CMK (cell line): ENCODE measurements around the gene ALX4.

Source experiments
- DNase-seq: peaks from one replicate; pipeline ENCODE4 v3.0.0-alpha.2; 2010; ENCODE audit warnings: low read depth

Gene ALX4

DNA sequence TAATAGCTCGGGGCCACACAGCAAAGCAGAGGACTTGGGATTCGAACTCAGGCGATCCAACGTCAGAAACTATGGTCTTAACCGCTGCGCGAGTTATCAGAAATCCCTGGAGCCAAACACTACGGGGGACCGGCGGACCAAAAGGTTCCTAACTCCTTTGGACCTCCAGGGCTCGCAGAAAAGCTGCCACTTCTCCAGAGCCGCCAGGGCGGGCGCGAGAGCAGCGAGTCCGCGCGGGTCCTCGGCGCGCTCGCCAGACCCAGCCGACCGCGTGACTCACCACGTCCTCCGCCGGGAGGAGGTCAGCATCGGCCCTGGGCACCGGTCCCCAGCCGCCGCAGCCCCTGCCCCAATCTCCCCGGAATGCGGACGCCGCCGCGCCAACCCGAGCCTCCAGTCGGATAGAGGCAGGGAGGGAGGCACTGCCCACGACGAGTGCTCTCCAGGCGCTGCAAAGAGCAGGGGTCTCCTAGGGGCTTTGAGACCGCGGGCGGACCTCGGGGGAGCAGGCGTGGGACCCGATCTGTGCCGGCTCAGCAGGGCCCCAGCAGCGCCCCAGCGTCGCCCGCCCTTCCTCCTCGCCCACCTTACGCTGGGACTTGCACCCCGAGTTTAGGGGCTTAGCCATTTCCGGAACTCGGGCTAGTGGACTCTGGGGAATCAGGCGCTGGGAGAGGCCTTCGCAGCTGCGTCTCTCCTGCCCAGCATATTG lies 6.2 kb upstream of the ALX4 start:
- DNase-seq = no peak

DNA sequence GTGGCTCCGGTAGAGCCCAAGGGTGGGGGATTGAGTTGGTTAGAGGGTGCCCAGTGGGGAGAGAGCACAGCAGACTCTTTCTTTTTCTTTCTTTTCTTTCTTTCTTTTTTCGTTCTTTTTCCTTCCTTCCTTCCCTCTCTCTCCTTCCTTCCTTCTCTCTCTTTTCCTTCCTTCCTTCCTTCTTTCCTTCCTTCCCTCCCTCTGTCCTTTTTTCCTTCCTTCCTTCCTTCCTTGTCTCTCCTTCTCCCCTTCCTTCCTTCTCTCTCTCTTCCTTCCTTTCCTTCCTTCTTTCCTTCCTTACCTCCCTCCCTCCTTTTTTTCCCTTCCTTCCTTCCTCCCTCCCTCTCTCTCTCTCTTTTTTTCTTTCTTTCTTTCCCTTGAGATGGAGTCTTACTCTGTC lies 4.8 kb upstream of the ALX4 start:
- no peak for DNase-seq

GRCh38 chr11:44313761-44314489 lies 4.0 kb upstream of the ALX4 start:
- no peak for DNase-seq

GRCh38 chr11:44312876-44313275 lies 2.9 kb upstream of the ALX4 start:
- DNase-seq = no peak

DNA sequence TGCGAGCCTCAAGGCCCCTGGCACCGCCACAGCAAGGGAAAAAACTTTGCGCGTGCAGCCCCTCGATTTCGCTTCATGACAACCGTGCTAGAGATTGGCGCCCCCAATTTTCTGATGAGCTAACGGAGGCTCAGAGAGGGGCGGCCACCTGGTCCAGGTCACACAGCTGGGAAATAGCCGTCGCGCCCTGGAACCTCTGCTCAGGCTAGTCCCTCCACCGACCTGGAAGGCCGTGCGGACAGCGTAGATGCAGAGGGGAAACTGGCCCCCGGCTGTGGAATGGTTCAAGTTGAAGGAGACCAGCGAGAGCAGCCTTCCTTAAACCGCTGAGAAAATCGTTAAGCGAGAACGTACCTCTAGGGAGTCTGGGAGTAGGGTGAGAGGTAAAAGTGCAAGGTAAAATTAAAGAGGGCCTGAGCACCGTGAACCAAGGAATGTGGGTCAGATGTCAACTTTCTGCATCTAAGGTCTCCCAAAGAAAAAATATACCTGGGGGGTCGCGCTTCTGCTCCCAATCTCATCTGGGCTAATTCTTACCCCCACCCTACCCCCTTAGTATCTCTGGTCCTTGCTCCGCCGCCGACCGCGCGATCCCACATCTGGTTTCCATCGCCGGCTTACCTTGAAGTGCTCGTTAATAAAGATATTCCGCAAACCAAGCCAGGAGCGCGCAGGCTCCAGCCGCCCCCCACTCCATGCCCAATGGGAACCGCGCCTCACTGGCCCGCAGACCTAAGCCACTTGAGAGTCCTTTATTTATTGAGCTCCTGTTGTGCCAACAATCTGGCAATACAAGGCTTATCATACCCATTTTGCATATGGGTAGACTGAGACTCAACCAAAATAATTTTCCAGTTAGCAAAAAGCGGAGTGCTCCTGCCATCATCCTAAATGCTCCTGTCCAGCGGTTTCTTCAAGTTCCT lies 1.7 kb upstream of the ALX4 start:
- no peak for DNase-seq

- no peak for DNase-seq
These were observed 729 bp upstream of the ALX4 start for GRCh38 chr11:44310463-44311272.

DNA sequence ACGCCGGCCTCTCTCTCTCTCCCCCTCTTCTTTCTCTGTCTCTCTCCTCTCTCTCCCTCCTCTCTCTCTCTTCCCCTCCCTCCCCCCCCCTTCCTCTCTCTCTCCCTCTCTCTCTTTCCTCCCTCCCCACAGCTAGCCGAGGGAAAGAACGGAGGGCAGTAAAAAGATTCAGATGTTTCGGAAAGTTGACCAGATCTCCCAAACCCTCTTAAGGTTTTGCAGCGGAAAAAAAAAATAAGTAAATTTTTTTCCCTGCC lies 195 bp upstream of the ALX4 start:
- no peak for DNase-seq

DNA sequence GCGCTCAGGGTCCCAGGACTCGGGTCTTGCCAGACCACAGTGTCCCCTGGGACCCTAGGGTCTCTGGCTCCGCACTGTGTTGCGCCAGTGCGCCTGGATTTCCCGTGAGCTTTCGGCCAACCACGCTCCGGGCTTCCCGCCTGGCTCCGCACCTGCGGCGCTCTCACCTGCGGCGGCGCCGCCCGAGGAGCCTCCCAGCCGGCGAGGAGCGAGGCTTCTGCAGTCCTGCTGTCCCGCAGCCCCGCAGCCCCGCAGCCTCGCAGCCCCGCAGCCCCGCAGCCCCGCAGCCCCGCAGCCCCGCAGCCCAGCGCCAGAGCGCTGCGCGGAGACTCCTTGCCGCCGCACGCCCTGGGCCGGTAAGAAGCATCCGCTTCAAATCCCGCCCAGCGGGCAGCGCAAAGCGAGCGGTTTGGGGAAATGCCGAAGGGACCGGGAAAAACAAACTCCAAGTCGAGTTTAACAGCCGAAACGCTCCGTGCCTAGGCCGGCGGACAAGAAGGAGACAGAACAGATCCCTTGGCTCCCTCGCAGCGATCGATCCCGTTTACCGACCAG lies 939 bp downstream of the ALX4 start:
- DNase-seq = no peak

DNA sequence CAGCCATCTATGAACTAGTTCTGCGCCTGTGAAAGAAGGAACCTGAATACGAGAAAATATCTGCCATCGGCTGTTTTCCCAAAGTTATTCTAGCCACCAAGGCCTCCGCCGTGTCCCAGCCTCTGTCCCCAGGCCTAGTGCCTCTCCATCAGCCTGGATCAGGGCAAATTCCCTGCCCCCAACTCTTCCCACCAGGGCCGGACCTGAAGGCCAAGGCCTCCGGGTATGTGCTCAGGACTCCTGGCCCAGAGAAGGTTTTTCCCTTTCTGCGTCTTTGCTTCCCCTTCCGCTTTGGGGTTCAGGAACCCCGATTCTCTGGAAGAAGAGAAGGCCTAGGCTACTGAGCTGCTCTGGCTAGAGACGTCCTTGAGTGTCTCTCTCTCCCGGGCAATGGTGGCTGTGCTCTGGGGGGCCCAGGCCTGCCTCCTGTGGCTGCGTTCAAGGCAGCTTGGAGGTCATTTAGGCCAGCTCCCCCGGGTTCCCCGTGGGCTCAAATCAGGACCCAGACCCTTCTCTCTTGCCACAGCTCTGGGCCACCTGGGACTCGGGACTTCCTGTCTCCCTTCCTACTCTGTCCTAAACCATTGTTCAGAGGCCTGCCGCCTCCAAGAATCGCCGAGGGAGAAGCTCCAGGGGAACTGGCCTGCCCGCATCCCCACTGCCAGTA lies 1.6 kb downstream of the ALX4 start:
- DNase-seq = no peak

DNA sequence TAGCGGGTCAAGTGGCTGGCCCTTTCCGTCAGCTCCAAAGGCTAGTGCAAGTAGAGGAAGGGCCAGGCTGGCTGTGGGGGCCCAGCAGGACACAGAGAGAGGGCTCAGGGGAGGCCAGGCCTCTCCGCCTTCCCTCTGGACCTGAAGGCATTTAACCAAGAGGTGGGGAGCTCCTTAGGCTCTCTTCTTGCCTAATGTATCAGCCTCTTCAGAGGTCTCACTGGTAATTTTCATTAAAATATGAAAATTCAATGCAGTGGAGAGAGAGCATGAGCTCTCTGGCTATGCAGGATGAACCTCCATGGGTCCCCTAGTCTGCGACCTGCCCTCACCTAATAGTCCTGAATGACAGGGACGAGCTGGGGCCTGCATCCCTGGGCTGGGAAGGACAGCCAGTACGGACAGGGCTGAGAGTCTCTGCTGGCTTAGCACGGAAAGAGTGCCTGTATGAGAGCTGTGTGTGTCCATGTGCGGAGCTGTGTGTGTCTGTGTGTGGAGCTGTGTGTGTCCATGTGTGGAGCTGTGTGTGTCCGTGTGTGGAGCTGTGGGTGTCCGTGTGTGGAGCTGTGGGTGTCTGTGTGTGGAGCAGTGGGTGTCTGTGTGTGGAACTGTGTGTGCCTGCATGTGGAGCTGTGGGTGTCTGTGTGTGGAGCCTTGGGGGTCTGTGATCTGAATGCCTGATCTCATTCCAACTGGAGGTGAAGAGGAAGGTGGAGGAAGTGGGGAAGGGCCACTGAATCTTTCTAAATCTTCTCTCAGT lies 2.4 kb downstream of the ALX4 start:
- no peak for DNase-seq

DNA sequence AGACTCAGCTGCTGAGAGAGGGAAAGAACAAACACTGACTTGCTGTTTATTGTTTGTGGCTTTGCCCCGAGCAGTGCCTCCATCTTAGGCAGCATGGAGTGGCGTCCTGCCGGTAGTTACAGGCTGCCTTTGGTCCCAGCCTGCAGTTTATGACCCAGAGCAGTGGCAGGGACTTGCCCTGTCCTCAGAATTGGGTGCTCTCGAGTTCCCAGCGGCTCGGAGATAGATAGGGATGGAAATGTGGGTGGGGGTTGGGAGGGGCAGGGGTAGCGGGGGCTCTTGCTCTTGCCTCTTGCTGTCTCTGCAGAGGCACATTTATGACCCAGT lies 3.1 kb downstream of the ALX4 start:
- no peak for DNase-seq

DNA sequence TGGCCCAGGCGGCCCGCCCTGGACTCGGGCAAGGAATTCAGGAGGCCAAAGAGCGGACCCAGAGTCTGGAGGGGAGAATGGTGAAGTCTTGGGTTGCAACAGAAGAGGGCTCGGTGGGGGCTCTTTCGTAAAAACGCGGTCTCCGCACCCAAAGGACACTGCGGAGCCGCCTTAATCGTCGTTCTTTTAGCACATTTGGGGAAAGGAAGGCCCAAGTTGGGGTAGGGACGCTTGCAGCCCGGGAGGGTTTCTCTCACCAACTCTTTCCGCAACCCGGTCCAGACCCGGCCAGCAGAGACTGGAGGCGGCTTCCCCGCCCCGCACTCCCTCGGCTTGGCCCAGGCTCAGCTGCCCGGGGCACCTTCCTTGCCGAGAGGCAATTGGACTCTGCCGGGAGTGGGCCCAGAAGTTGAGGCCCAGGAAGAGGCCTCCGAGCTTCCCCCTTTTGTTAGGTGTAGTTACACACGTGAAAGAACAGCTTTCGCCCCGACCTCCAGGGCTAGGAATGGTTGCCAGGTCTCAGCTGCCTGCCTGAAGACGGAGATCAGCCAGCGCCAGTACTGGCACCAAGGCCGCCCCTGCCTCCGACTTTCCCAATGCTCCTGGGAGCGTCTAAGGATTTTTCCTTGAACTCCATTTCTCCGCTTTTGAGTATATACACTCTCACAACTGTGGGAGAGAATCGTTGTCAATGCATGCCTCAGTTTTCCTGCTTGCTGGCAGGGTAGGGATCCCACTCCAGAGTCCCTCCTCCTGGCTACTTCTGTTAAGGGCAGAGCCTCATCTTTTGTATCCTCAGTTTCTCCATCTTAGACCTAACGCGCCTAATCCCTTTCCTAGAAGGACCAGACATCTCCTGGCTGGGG lies 3.7 kb downstream of the ALX4 start:
- no peak for DNase-seq

DNA sequence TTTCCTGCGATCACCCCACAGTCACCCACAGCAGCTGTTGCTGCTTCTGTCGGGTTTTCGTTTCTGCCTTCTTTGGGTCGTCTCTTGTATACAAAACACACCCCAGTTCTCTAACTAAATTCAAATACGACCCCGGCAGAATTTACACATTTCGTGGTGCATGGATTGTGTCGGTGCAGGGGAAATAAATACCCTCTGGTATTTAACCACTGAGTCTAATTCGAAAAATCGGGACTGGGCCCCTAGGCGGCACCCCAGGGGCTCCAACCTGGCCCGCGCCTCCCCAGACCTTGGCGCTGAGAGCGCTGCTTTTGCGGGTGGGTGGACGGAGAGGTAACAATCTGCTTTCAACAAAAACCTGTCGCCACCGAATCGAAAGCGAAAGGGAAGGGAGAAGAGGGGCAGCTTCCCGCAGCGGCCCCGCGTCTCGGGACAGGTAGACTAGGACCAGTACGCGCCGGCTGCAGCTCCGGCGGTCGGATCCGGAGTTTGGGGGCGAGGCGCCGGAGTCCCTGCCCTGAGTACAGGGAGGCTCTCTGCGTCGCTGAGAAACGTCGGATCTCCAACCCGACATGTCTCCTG lies 4.4 kb downstream of the ALX4 start:
- no peak for DNase-seq

- no peak for DNase-seq
These were observed 4.9 kb downstream of the ALX4 start for GRCh38 chr11:44305026-44305469.

GRCh38 chr11:44304091-44305025 lies 5.6 kb downstream of the ALX4 start:
- no peak for DNase-seq

DNA sequence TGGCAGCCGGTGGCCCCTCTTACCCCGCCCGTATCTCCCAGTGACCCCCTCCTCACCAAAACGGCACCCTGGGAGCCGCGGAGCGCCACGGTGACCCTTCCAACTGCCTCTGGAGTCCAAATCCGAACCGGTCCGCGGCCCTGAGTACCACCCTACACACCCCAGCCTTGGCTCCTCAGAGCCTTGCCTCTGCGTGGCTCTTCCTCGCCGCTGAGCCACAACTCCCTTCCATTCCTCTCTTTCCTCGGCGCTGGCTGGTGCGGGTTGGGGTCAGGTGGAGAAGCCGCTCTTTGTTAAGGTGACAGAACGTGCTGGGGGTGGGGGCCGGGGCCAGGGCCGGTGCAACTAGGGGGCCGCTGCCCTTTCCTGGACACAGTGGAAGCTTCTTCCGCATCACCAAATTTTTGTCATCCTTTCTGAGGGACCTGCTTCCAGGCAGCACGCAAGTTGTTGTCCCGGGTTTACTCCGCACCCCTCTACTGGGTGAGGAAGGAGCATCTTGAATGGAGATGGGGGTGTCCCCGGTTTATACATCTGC lies 6.5 kb downstream of the ALX4 start:
- no peak for DNase-seq

DNA sequence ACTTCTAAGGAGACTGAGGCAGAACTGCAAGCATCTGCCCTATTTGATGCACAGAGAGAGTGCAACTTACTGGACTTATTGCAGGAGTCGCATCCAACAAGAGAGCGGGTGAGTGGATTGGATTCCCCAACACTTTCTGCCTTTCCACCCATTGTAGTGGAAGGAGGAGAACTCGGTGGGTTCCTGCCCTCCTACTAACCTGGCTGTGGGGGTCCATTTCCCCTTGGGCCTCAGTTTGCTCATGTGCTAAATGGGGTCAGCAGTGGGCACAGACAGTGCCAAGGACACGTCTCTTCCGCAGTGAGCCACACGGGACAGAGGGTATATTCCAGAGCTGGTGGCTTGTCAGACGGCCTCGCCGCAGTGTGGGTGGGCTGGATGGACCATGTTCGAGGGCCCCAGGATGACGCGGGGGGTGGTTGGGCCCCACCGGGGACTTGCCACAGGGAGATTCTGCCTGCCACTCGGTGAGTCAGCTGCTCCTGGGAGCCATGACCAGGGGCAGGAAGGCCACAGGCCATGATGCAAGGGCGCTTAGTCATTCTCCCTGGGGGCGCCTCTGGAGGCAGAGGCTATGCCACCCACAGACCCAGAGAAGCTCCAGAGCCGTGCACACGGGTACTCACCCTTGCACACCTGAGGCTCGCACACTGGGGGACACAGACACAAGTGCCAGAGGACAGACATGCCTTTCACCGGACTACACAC lies 8.2 kb downstream of the ALX4 start:
- no peak for DNase-seq
